Lung (tissue), 12 donors: ENCODE data around the gene IL1RN. TPM values are rescaled to one million over a fixed set of nuclear protein-coding genes. Genes with fewer than 3 reads are reported as not detected.

Source experiments
- ATAC-seq: fragments of 200-7000 bp; cut with Tn5 transposase; one replicate; pipeline ENCODE4 v1.9.1; 2020; ENCODE audit warnings: moderate number of reproducible peaks; ENCODE audit not compliant: insufficient read depth, low FRiP score
- DNase-seq, 3 donors: peaks; one replicate each; pipeline ENCODE4 v3.0.0-alpha.2; 2013 to 2017
- H3K27ac ChIP-seq, 2 donors: one replicate each; pipeline ENCODE4 v1.5.1; 2013; ENCODE audit warnings: mild to moderate bottlenecking in 2 of 2, moderate library complexity in 2 of 2, control low read depth in 1 of 2, inconsistent platforms in 1 of 2, low read depth in 1 of 2, low read length in 1 of 2
- H3K27me3 ChIP-seq, 3 donors: one replicate each; pipeline ENCODE4 v1.5.1; 2013; ENCODE audit warnings: low read length in 2 of 3; ENCODE audit not compliant: control insufficient read depth in 3 of 3, insufficient read depth in 3 of 3
- H3K36me3 ChIP-seq, 4 donors: one replicate each; pipeline ENCODE4 v1.5.1; 2013; ENCODE audit warnings: low read length in 4 of 4, mild to moderate bottlenecking in 1 of 4, moderate library complexity in 1 of 4; ENCODE audit not compliant: control insufficient read depth in 4 of 4, insufficient read depth in 4 of 4
- H3K4me1 ChIP-seq, 5 donors: one replicate each; pipeline ENCODE4 v1.5.1; 2013; ENCODE audit warnings: low read length in 5 of 5, mild to moderate bottlenecking in 2 of 5, moderate library complexity in 1 of 5; ENCODE audit not compliant: control insufficient read depth in 5 of 5, insufficient read depth in 5 of 5
- H3K4me3 ChIP-seq: one replicate; pipeline ENCODE4 v1.5.1; 2013; ENCODE audit warnings: mild to moderate bottlenecking, control low read depth, moderate library complexity
- H3K9ac ChIP-seq, 2 donors: one replicate each; pipeline ENCODE4 v1.5.1; 2013; ENCODE audit warnings: low read length in 2 of 2, control low read depth in 1 of 2; ENCODE audit not compliant: insufficient read depth in 1 of 2
- H3K9me3 ChIP-seq, 4 donors: one replicate each; pipeline ENCODE4 v1.5.1; 2013; ENCODE audit warnings: low read length in 3 of 4, mild to moderate bottlenecking in 1 of 4, moderate library complexity in 1 of 4; ENCODE audit not compliant: control insufficient read depth in 4 of 4, insufficient read depth in 3 of 4
- WGBS, 2 donors: extraction: QIAGEN DNeasy Blood & Tissue Kit; methylation state at CpG; one replicate each; pipeline ENCODE4 v1.1.7; 2013; 5-methylcytosine and 5-hydroxymethylcytosine counted together
- polyA plus RNA-seq, 2 donors: library from polyadenylated mRNA; stranded (reverse); fragments of 200-250 nt; gene quantifications; one replicate each; pipeline ENCODE4 v1.2.1, GENCODE V29; 2013
- total RNA-seq, 2 donors: library from RNA; depleted of rRNA in 1 of 2; stranded (reverse); fragments of >200 nt in 1 of 2; gene quantifications; one replicate each; pipeline ENCODE4 v1.2.1, GENCODE V29; 2014 to 2021
- TF ChIP-seq, protein P1 (sequence below): IDR thresholded peaks from 2 replicates; pipeline ENCODE4 v1.5.1; 2012; ENCODE audit warnings: mild to moderate bottlenecking; ENCODE audit errors: control extremely low read depth, extremely low read depth
- donor health status: control.
- donor health status: control.
- donor health status: Bipolar disorder and iron deficiency.
- donor health status: healthy.
- donor health status: DM: yes; HTN: yes; CAD: no.

IL1RN gene
- total and polyA plus RNA-seq, 4 donors, result 9.6 to 850 (median 16.7) TPM

DNA sequence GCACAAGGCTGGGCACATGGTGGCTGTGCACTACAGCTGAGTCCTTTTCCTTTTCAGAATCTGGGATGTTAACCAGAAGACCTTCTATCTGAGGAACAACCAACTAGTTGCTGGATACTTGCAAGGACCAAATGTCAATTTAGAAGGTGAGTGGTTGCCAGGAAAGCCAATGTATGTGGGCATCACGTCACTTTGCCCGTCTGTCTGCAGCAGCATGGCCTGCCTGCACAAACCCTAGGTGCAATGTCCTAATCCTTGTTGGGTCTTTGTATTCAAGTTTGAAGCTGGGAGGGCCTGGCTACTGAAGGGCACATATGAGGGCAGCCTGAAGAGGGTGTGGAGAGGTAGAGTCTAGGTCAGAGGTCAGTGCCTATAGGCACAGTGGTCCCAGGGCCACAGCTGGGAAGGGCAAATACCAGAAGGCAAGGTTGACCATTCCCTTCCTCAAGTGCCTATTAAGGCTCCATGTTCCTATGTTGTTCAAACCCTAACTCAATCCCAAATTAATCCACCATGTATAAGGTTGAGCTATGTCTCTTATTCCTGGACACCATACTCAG lies 2.2 kb downstream of the IL1RN start:
- peaks cover 0 to 3% (median 0%) of the 10 kb centered on the region in 4 donors for H3K36me3 ChIP-seq
- no peak overlapping the region for H3K27ac ChIP-seq
- no peak overlapping the region for H3K4me3 ChIP-seq
- H3K9me3 ChIP-seq, result peaks cover 0 to 2% (median 0%) of the 10 kb centered on the region in 4 donors
- TF ChIP-seq, protein P1, sequence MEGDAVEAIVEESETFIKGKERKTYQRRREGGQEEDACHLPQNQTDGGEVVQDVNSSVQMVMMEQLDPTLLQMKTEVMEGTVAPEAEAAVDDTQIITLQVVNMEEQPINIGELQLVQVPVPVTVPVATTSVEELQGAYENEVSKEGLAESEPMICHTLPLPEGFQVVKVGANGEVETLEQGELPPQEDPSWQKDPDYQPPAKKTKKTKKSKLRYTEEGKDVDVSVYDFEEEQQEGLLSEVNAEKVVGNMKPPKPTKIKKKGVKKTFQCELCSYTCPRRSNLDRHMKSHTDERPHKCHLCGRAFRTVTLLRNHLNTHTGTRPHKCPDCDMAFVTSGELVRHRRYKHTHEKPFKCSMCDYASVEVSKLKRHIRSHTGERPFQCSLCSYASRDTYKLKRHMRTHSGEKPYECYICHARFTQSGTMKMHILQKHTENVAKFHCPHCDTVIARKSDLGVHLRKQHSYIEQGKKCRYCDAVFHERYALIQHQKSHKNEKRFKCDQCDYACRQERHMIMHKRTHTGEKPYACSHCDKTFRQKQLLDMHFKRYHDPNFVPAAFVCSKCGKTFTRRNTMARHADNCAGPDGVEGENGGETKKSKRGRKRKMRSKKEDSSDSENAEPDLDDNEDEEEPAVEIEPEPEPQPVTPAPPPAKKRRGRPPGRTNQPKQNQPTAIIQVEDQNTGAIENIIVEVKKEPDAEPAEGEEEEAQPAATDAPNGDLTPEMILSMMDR, result no peak
- DNase-seq (no peak), ATAC-seq (no peak)
- no peak overlapping the region for H3K9ac ChIP-seq
- WGBS, 2 donors, result 75 to 93% methylated on average over 2 of the region's 2 CpGs
- H3K4me1 ChIP-seq, result peaks cover 0 to 3% (median 0%) of the 10 kb centered on the region in 5 donors
- H3K27me3 ChIP-seq, result no peaks in the 10 kb centered on the region

DNA sequence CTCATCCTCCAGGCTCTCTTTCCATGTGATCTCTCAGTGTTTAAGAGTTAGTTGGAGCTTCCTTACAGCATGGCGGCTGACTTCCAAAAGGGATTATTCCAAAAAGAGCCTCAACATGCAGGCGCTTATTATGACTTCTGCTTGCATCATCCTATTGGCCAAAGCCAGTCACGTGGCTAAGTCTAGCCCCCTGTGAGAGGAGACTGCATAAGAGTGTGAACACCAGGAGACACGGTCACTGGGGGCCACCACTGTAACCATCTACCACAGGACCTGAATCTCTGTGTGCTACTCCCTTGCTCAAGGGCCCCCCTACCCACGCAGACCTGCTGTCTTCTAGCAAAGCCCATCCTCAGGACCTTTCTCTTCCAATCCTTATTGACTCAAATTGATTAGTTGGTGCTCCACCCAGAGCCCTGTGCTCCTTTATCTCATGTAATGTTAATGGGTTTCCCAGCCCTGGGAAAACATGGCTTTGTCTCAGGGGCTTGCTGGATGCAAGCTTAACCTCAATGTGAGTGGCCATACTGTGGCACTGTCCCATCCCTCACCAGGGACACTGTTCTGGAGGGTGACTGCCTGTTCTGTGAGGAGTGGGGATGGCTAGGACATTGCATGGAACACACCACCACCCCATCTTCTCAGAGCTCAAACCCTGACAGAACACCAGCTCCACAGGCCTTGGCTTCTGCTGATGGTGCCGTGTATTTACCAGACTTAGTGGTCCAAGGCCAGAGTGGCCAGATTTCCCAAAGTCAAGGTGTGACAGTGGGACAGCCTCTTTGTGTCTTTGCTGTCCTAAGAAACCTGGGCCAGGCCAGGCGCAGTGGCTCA lies 4.2 kb downstream of the IL1RN start:
- Histone ChIP-seq H3K9ac (no peak overlapping the region), H3K4me3 (no peak overlapping the region), H3K27me3 (no peaks in the 10 kb centered on the region), H3K9me3 (peaks cover 0 to 2% (median 0%) of the 10 kb centered on the region in 4 donors), H3K4me1 (no peaks in the 10 kb centered on the region), H3K27ac (no peak overlapping the region), H3K36me3 (peaks cover 0 to 3% (median 0%) of the 10 kb centered on the region in 4 donors)
- TF ChIP-seq, protein P1, result no peak
- no peak for ATAC-seq
- WGBS, 2 donors, result 79 to 95% methylated on average over 7 of the region's 7 CpGs
- no peak for DNase-seq

DNA sequence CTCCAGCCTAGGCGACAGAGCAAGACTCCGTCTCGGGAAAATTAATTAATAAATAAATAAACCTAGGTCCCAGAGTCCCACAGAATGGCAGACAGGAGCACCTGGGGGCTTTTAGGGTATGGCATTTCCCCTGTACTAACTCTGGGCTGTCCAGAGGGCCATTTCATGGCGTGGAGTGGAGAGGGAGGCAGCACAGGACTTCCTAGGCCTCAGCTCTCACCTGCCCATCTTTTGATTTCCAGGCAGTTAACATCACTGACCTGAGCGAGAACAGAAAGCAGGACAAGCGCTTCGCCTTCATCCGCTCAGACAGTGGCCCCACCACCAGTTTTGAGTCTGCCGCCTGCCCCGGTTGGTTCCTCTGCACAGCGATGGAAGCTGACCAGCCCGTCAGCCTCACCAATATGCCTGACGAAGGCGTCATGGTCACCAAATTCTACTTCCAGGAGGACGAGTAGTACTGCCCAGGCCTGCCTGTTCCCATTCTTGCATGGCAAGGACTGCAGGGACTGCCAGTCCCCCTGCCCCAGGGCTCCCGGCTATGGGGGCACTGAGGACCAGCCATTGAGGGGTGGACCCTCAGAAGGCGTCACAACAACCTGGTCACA lies 5.1 kb downstream of the IL1RN start:
- Histone ChIP-seq H3K4me3 (no peak overlapping the region), H3K9ac (no peak overlapping the region), H3K4me1 (no peaks in the 10 kb centered on the region), H3K9me3 (peaks cover 0 to 2% (median 0%) of the 10 kb centered on the region in 4 donors), H3K36me3 (peaks cover 0 to 3% (median 0%) of the 10 kb centered on the region in 4 donors), H3K27ac (no peak overlapping the region), H3K27me3 (no peaks in the 10 kb centered on the region)
- ATAC-seq, result no peak
- TF ChIP-seq, protein P1, result no peak
- no peak for DNase-seq
- 91 to 94% methylated on average over 17 of the region's 17 CpGs for WGBS, 2 donors
